Measurements from ENCODE around the gene FEZ2. TPM values are rescaled to one million over a fixed set of nuclear protein-coding genes. Genes with fewer than 3 reads are reported as not detected.

Gene FEZ2
- total RNA-seq, 4 donors from 2014 or later, result 38.6 to 77.0 (median 46.2) TPM

GRCh38 chr2:36589230-36589630 is 8.7 kb downstream of the FEZ2 start:
- H3K27ac ChIP-seq, result no peak overlapping the region
- peaks cover 4 to 47% (median 5%) of the 10 kb centered on the region in 3 donors for H3K4me1 ChIP-seq
- TF ChIP-seq POLR2AphosphoS5 (IDR thresholded peaks at IDR 0.05), result no peak
- no peak for TF ChIP-seq EP300 (IDR thresholded peaks at IDR 0.05)
- TF ChIP-seq POLR2A (IDR thresholded peaks at IDR 0.05), result no peak
- no peak overlapping the region for H3K4me3 ChIP-seq
- no peak for ATAC-seq
- H3K9me3 ChIP-seq, result no peaks in the 10 kb centered on the region
- H3K27me3 ChIP-seq, result no peaks in the 10 kb centered on the region
- WGBS, 2 donors (ENCODE audit: low coverage in 1 of 2), result 29% methylated on average over 1 of the region's 2 CpGs
- peaks cover 0 to 17% of the 10 kb centered on the region in 2 donors for H3K36me3 ChIP-seq

- Histone ChIP-seq H3K4me3 (no peak overlapping the region), H3K36me3 (peaks cover 0 to 32% of the 10 kb centered on the region in 2 donors), H3K27me3 (no peaks in the 10 kb centered on the region), H3K27ac (no peak overlapping the region), H3K9me3 (no peaks in the 10 kb centered on the region), H3K4me1 (peaks cover 4 to 45% (median 5%) of the 10 kb centered on the region in 3 donors)
- 55 to 84% methylated on average over 3 of the region's 3 CpGs for WGBS, 2 donors (ENCODE audit: low coverage in 1 of 2)
- no peak for TF ChIP-seq POLR2AphosphoS5 (IDR thresholded peaks at IDR 0.05)
- no peak for TF ChIP-seq CTCF (IDR thresholded peaks at IDR 0.05)
- TF ChIP-seq EP300 (IDR thresholded peaks at IDR 0.05), result no peak
- no peak for TF ChIP-seq POLR2A (IDR thresholded peaks at IDR 0.05)
- no peak for ATAC-seq
Observed at GRCh38 chr2:36587556-36587955, 10.4 kb downstream of the FEZ2 start.

- Histone ChIP-seq H3K27me3 (no peaks in the 10 kb centered on the region), H3K36me3 (peaks cover 0 to 37% of the 10 kb centered on the region in 2 donors), H3K27ac (no peak overlapping the region), H3K4me3 (no peak overlapping the region), H3K4me1 (peaks cover 4 to 45% (median 5%) of the 10 kb centered on the region in 3 donors), H3K9me3 (no peaks in the 10 kb centered on the region)
- no peak for TF ChIP-seq POLR2A (IDR thresholded peaks at IDR 0.05)
- no peak for TF ChIP-seq POLR2AphosphoS5 (IDR thresholded peaks at IDR 0.05)
- TF ChIP-seq CTCF (IDR thresholded peaks at IDR 0.05), result no peak
- TF ChIP-seq EP300 (IDR thresholded peaks at IDR 0.05), result no peak
- no peak for ATAC-seq
- WGBS, 2 donors (ENCODE audit: low coverage in 1 of 2), result 44 to 53% methylated on average over 1 of the region's 1 CpG
Observed at GRCh38 chr2:36587101-36587500, 10.9 kb downstream of the FEZ2 start.

- H3K4me3 ChIP-seq, result no peak overlapping the region
- peaks cover 0 to 37% of the 10 kb centered on the region in 2 donors for H3K36me3 ChIP-seq
- TF ChIP-seq POLR2A (IDR thresholded peaks at IDR 0.05) (no peak), CTCF (IDR thresholded peaks at IDR 0.05) (no peak)
- H3K4me1 ChIP-seq, result peaks cover 4 to 41% (median 5%) of the 10 kb centered on the region in 3 donors
- no peaks in the 10 kb centered on the region for H3K9me3 ChIP-seq
- WGBS, 2 donors (ENCODE audit: low coverage in 1 of 2), result 90 to 92% methylated on average over 2 to 6 of the region's 6 CpGs
- no peak overlapping the region for H3K27ac ChIP-seq
- ATAC-seq, result no peak
- no peaks in the 10 kb centered on the region for H3K27me3 ChIP-seq
Observed at GRCh38 chr2:36586672-36587071, 11.3 kb downstream of the FEZ2 start.

GRCh38 chr2:36584148-36584794 is 13.7 kb downstream of the FEZ2 start:
- Histone ChIP-seq H3K36me3 (peaks cover 0 to 61% of the 10 kb centered on the region in 2 donors), H3K27me3 (no peaks in the 10 kb centered on the region), H3K27ac (no peak overlapping the region), H3K4me1 (peaks cover 0 to 20% (median 2%) of the 10 kb centered on the region in 3 donors), H3K4me3 (no peak overlapping the region), H3K9me3 (no peaks in the 10 kb centered on the region)
- whole genome bisulfite sequencing, 2 donors (ENCODE audit: low coverage in 1 of 2), result 100% methylated on average over 1 of the region's 1 CpG; no CpG with 5 or more reads in 1 of the 2 donors
- TF ChIP-seq POLR2A (IDR thresholded peaks at IDR 0.05) (no peak), POLR2AphosphoS5 (IDR thresholded peaks at IDR 0.05) (no peak), CTCF (IDR thresholded peaks at IDR 0.05) (no peak), EP300 (IDR thresholded peaks at IDR 0.05) (no peak)
- no peak for ATAC-seq
